Prostate gland (tissue), 2 donors: ENCODE measurements around the gene PPP2R2B. TPM values are rescaled to one million over a fixed set of nuclear protein-coding genes. Genes with fewer than 3 reads are reported as not detected.

Experiments used
- DNase-seq: peaks from one replicate; pipeline ENCODE4 v3.0.0-alpha.2; 2019; ENCODE audit warnings: low spot score
- H3K27ac ChIP-seq, 2 donors: fragments of 200-600 bp; sonication (generic); 2 replicates each; pipeline ENCODE4 v1.5.1; 2017 to 2019
- H3K27me3 ChIP-seq: fragments of 200-600 bp; sonication (generic); replicated peaks from 2 replicates; pipeline ENCODE4 v1.5.1; 2019; ENCODE audit not compliant: insufficient read depth
- H3K36me3 ChIP-seq, 2 donors: fragments of 200-600 bp; sonication (generic); 1 replicate in 1 of 2; 2 replicates in 1 of 2; pipeline versions ENCODE4 v1.5.1 to v1.8.1; 2017 to 2019
- H3K4me1 ChIP-seq: fragments of 200-600 bp; sonication (generic); replicated peaks from 2 replicates; pipeline ENCODE4 v1.5.1; 2019
- H3K4me3 ChIP-seq, 2 donors: fragments of 200-600 bp; sonication (generic); 2 replicates each; pipeline ENCODE4 v1.5.1; 2017 to 2019
- H3K9me3 ChIP-seq: fragments of 200-600 bp; sonication (generic); 2 replicates; pipeline ENCODE4 v1.5.1; 2017
- POLR2A ChIP-seq: fragments of 450-650 bp; IDR thresholded peaks from one replicate; pipeline ENCODE4 v1.6.1; 2016; ENCODE audit warnings: antibody characterized with exemption, mild to moderate bottlenecking
- POLR2AphosphoS5 ChIP-seq: sonication (generic); formaldehyde crosslinking; IDR thresholded peaks from one replicate; pipeline ENCODE4 v1.6.1; 2017; ENCODE audit warnings: antibody characterized with exemption
- WGBS: methylation state at CpG from one replicate; pipeline ENCODE4 v1.1.5; 2018; 5-methylcytosine and 5-hydroxymethylcytosine counted together
- intact Hi-C: fragments of 100-400 bp; cut with DNase I; formaldehyde crosslinking; loops from one replicate; pipeline ENCODE4 v1.14.2; 2022
- total RNA-seq, 2 donors: library from RNA; depleted of rRNA; stranded (reverse); fragments of >200 nt; gene quantifications; one replicate each; pipeline ENCODE4 v1.1.0, GENCODE V29; 2016
- TF ChIP-seq, protein P1 (sequence below), 4 experiments: fragments of 200-600 bp in 2 of 4; fragments of 450-650 bp in 2 of 4; sonication (generic) in 2 of 4; IDR thresholded peaks; 1 replicate in 3 of 4; 2 replicates in 1 of 4; pipeline ENCODE4 v1.5.1; 2016 to 2019; ENCODE audit warnings: antibody characterized with exemption in 4 of 4, mild to moderate bottlenecking in 2 of 4, moderate library complexity in 2 of 4

The PPP2R2B gene
- total RNA-seq, 2 donors from 2014 or later, result 0.68 to 2.6 TPM

DNA sequence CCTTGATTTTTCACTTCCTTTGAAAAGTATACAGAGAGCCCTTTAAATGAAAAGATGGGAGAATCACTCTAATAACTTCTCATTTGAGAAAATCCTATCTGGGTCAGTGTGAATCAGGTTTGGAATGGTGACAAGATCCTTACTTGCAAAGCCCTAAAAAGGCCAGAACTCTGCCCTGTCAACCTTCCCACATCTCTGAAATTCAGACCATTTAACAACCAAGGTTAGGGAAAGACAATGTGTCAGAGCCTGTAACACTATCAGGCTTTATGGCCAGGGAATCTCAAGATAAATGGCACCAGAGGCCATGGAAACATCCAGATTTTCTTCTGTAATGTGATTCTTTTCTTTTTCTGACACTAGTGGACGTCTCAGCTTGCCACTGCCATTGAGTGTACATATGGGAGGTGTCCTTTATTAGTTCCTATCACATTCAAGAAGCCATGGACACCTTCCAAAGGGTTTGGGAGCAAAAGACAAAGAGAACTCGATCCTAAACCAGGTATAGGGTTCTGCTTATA is 196.9 kb downstream of the PPP2R2B start:
- H3K27ac ChIP-seq, result no peak overlapping the region
- H3K4me1 ChIP-seq, result no peaks in the 10 kb centered on the region
- H3K27me3 ChIP-seq, result no peaks in the 10 kb centered on the region
- H3K36me3 ChIP-seq, result no peaks in the 10 kb centered on the region
- TF ChIP-seq POLR2A (no peak), POLR2AphosphoS5 (no peak)
- TF ChIP-seq, protein P1, sequence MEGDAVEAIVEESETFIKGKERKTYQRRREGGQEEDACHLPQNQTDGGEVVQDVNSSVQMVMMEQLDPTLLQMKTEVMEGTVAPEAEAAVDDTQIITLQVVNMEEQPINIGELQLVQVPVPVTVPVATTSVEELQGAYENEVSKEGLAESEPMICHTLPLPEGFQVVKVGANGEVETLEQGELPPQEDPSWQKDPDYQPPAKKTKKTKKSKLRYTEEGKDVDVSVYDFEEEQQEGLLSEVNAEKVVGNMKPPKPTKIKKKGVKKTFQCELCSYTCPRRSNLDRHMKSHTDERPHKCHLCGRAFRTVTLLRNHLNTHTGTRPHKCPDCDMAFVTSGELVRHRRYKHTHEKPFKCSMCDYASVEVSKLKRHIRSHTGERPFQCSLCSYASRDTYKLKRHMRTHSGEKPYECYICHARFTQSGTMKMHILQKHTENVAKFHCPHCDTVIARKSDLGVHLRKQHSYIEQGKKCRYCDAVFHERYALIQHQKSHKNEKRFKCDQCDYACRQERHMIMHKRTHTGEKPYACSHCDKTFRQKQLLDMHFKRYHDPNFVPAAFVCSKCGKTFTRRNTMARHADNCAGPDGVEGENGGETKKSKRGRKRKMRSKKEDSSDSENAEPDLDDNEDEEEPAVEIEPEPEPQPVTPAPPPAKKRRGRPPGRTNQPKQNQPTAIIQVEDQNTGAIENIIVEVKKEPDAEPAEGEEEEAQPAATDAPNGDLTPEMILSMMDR (IDR thresholded peaks at IDR 0.05), result no peak
- DNase-seq, result no peak
- H3K4me3 ChIP-seq, result no peak overlapping the region
- WGBS, result 38% methylated on average over 2 of the region's 2 CpGs
- no peaks in the 10 kb centered on the region for H3K9me3 ChIP-seq
- intact Hi-C loops, result no loop called here

DNA sequence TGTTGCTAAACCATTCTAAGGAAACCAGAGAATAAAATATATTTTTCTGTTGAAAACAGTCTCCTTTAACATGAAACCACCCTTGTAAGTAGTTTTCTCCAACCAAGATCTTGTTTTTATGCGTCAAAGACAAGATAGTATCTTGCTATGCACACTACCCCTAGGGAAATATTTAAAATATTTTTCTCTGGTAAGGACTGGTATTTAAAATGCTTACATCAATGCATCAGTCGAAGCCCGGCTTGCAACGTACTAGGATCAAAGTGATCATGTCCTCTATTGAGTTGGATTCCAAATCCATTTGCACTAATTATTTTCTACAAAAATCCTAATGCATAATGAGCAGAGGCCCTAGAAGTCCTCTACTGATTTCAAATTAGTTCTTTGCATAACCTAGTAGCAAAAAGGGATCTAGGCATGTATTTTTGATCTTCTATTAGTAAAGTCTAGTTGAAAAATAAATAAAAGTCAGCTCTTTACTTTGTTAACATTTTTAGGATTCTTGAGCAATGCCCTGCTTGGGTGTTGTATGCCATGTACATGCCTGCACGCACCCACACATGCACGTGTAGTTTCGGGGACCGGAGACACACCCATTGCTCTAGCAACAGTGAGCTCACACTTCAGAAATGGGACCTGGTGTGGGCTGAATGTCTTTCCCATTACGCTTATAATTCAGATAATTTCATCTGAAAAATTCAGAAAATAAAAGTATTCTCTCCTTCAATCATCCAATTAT is 197.5 kb downstream of the PPP2R2B start:
- H3K27me3 ChIP-seq, result no peaks in the 10 kb centered on the region
- intact Hi-C loops, result no loop called here
- no peak overlapping the region for H3K27ac ChIP-seq
- DNase-seq, result no peak
- WGBS, result 49% methylated on average over 9 of the region's 9 CpGs
- no peaks in the 10 kb centered on the region for H3K4me1 ChIP-seq
- no peaks in the 10 kb centered on the region for H3K36me3 ChIP-seq
- TF ChIP-seq POLR2A (no peak), POLR2AphosphoS5 (no peak)
- TF ChIP-seq, protein P1 (IDR thresholded peaks at IDR 0.05), result no peak
- no peaks in the 10 kb centered on the region for H3K9me3 ChIP-seq
- no peak overlapping the region for H3K4me3 ChIP-seq

DNA sequence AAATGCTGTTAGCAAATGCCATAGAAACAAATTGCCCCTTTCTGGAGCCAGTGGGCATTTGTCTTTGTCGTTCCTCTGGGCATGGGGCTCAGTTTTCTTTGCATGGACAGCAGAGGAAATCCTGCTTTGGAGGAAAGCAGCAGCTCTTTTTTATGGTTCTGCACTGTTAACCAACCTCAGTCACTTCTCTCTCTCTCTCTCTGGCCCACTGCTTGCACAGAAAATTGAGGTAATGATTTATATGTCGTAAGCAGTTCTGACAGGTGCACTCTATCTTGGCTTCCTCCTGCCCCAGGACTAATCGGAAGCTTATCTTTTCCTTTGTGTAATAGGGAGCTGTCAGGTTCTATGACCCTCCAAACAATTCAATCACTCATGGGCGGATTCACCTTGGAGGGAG is 202.9 kb downstream of the PPP2R2B start:
- Histone ChIP-seq H3K4me1 (no peaks in the 10 kb centered on the region), H3K9me3 (no peaks in the 10 kb centered on the region), H3K27me3 (no peaks in the 10 kb centered on the region), H3K4me3 (no peak overlapping the region), H3K27ac (no peak overlapping the region), H3K36me3 (no peaks in the 10 kb centered on the region)
- DNase-seq, result no peak
- 34% methylated on average over 4 of the region's 4 CpGs for WGBS
- TF ChIP-seq, protein P1 (IDR thresholded peaks at IDR 0.05), result no peak
- TF ChIP-seq POLR2A (no peak), POLR2AphosphoS5 (no peak)
- intact Hi-C loops, result no loop called here

DNA sequence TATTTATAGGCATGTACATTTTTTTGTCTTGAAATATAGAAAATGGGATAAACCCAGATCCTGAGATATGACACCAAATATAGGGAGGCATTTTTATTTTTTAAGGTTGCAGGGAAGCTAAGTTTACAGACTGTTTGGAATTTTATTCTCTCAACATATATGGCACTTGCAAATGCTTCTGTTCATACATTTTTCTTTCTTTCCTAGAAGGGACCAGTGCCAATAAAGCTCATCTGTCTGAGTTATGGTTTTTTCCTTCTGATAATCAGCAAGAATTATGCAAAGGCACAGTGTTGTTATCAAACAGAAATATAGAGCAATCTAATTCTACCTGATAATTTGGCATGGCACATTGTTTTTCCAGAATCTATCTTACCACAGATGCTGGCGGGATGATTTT is 205.7 kb downstream of the PPP2R2B start:
- H3K27me3 ChIP-seq, result no peaks in the 10 kb centered on the region

More for the DNA sequence above, 205.7 kb downstream of the PPP2R2B start:
- no peak for DNase-seq
- Histone ChIP-seq H3K36me3 (no peaks in the 10 kb centered on the region), H3K4me1 (no peaks in the 10 kb centered on the region), H3K9me3 (no peaks in the 10 kb centered on the region), H3K27ac (no peak overlapping the region), H3K4me3 (no peak overlapping the region)
- no peak for TF ChIP-seq POLR2A
- no peak for TF ChIP-seq POLR2AphosphoS5
- TF ChIP-seq, protein P1 (IDR thresholded peaks at IDR 0.05), result no peak
- WGBS, result 67% methylated on average over 1 of the region's 1 CpG
- intact Hi-C loops, result no loop called here
